HL-60/S4 (cell line): ENCODE results near the gene CFAP45.

ENCODE experiments used
- in situ Hi-C: fragments of 300-500 bp; cut with MboI; formaldehyde crosslinking; loops from 2 replicates; pipeline ENCODE4 v1.14.3; 2022; ENCODE audit warnings: low sequenced_read_pairs

CFAP45 gene

GRCh38 chr1:159937054-159937750 lies 37.2 kb upstream of the CFAP45 start:
- in situ Hi-C loops = loop anchor here (10.0 kb wide), 1 partner anchor 68 kb away; no protein-coding TSS in a partner anchor

GRCh38 chr1:159936273-159936904 lies 36.4 kb upstream of the CFAP45 start:
- in situ Hi-C loops = loop anchor here (10.0 kb wide), 1 partner anchor 68 kb away; no protein-coding TSS in a partner anchor

DNA sequence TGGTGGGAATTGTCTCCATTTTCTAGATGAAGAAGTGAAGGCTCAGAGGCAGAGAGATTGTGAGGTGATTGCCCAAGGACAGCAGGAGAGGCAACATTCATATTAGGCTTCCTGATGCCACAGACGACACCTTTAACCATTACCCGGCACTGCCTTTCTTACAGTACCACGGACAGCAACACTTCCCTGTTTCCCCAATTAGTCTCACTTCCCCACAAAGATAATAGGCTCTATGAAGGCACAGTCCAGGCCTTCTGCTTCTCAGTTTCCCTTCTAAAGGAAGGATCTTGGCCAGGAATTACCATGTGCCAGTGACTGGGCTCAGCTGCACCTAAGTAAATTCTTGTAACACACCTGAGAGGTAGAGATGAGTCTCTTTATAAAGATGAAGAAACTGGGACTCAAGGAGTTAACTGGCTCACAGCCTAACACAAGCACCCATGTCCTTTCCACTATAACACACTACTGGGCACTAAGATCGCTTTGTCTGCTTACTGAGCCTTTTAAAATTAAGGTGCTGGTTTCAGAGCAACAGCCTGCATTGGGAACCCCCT lies 35.8 kb upstream of the CFAP45 start:
- in situ Hi-C loops = loop anchor here (10.0 kb wide), 1 partner anchor 69 kb away; no protein-coding TSS in a partner anchor

DNA sequence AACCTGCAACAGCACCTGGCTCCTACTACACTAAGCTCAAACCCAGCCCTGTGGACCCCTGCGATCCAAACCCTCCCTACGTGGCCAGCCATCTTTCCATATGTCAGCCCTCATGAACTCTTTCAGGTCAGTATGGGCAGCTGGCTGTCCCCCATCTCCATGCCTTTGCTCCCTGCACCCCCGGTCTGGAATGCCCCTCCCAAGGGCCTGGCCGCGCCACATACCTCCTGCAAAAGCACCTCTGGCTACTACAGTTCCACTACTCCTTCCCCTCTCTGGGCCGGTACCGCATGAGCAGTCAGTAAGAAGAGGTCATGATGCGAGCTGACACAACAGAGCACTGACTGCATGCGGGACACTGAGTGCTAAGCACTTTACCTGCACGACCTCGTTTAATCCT lies 35.3 kb upstream of the CFAP45 start:
- in situ Hi-C loops = loop anchor here (10.0 kb wide), 1 partner anchor 69 kb away; no protein-coding TSS in a partner anchor

GRCh38 chr1:159934136-159935039 lies 34.4 kb upstream of the CFAP45 start:
- in situ Hi-C loops = loop anchor here (10.0 kb wide), 1 partner anchor 70 kb away; no protein-coding TSS in a partner anchor

GRCh38 chr1:159933347-159933746 lies 33.4 kb upstream of the CFAP45 start:
- in situ Hi-C loops = loop anchor here (10.0 kb wide), 1 partner anchor 71 kb away; no protein-coding TSS in a partner anchor

GRCh38 chr1:159932296-159933285 lies 32.6 kb upstream of the CFAP45 start:
- in situ Hi-C loops = loop anchor here (10.0 kb wide), 1 partner anchor 72 kb away; no protein-coding TSS in a partner anchor

DNA sequence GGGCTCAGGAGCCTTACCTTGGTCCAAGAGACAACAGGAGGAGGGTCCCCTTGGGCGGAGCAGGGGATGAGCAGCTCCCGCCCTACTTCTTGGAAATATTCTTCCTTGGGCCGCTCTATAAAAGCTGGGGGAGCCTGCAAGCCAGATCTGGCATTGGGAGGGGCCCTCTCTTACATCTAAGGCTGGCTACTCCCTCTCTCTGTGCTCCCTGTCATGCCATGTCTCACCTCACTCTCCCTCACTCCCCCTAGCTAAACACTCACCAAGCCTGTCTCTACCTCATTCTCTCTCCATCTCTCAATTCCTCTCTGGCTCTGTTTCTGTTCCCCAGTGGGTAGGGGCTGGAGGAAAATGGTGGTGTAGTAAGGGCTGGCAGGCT lies 31.8 kb upstream of the CFAP45 start:
- in situ Hi-C loops = loop anchor here (10.0 kb wide), 1 partner anchor 73 kb away; no protein-coding TSS in a partner anchor

DNA sequence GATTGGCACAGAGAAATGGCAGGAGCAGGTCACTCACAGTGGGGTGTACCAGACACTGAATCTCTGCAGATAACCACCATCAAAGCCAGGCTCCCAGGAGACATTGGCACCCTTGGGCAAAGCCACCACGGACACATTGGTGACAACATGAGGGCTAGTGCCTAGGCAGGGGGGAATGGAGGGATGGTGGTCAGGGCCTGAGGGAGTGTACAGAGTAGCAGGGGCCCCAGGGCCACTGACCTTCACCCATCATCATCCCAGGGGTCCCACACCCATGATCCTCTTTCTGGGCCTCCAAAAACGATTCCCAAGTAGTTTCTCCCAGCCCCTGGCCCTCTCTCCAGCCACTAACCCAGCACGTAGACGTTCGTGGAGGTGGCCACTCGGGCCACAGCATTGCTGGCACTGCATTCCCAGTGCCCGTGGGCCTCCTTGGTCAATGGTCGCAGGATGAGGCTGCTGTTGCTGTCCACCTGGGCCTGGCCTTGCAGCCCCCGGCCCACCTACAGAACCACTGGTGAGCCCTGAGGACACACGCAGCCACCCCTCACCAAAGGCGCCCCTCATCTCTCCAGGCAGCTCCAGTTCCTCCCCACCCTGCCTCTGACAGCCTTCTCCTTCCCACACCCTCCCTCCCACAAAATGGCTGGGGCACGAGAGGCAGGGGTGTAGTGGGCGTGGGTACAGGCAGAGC lies 31.3 kb upstream of the CFAP45 start:
- in situ Hi-C loops = loop anchor here (10.0 kb wide), 1 partner anchor 74 kb away; no protein-coding TSS in a partner anchor

GRCh38 chr1:159930634-159931033 lies 30.7 kb upstream of the CFAP45 start:
- in situ Hi-C loops = loop anchor here (10.0 kb wide), 1 partner anchor 74 kb away; no protein-coding TSS in a partner anchor

DNA sequence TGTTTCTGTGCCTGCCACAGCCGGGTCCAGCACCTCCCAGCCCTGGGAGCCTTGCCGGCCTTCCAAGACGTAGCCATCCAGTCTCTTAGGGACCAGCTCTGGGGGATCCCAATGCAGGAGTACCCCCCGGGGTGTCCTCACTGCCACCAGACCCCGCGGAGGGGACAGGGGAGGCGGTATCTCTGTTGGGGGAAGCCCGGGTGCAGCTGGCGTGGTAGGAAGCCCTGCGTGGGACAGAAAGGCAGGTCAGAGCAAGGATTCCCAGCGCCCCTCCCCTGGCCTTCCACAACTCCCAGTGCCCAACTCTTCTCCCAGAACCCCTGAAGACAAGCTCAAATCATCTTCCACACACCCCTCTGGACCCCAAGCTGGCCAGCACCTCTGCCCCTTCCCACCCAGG lies 30.3 kb upstream of the CFAP45 start:
- in situ Hi-C loops = loop anchor here (10.0 kb wide), 1 partner anchor 75 kb away; no protein-coding TSS in a partner anchor

- in situ Hi-C loops = loop anchor here (10.0 kb wide), 1 partner anchor 75 kb away; no protein-coding TSS in a partner anchor
These were observed 29.4 kb upstream of the CFAP45 start for GRCh38 chr1:159929155-159930051.

DNA sequence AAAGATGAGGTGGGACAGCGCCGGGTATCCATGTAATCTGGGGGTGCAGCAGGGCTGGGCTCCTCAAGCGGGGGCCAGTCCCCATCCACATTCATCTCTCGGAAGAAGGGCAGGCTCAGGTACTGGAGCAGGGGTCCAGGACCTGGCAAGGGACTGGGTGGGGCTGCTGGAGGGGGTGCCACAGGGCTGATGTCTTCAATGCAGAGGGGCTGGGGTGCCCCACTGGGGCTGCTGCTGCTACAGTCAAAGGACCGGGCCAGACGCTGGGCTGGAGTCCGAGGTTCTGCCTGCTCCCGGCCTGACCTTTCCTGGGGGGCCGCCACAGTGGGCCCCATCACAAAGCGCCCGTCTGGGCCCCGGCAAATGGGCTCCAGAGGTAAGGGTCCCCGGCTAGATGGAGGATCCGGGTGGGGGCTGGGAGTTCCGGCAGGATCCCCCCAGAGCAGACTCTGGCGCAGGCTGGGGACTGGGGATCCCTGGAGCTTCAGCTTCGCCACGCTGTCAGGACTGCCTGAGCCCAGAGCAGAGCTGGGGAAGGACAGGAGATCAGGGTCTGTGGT lies 28.6 kb upstream of the CFAP45 start:
- in situ Hi-C loops = no loop called here

GRCh38 chr1:159927849-159928431 lies 28.0 kb upstream of the CFAP45 start:
- in situ Hi-C loops = no loop called here

DNA sequence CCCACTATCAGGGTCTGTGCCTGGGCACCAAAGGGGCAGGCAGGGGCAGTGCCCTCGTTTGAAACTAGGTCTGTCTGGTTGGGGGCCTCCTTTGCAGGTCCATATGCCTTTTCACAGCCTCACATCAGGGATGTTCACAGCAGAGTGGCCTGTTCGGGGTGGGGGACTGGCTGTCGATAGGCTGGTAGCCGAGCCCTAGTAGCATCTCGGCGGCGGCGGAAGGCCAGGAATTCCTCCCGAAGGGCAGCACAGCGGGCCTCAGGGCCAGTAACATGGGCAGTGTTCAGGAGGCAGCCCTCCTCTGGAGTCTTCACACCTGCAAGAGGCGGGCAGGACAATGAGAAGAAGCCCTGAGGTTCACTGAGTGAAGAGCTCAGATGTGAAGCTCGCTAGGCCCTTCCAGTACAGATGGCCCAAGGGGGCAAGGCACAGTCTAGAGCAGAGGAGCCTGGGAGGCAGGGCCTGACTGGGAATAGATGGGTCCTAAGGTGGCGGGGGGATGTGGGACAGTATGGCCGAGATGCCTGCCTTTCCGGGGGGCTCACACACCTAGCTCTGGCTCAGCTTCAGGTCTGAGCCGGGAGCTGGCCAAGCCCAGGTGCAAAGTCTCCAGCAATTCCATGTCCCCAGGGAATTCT lies 27.4 kb upstream of the CFAP45 start:
- in situ Hi-C loops = no loop called here

GRCh38 chr1:159925719-159926078 lies 25.7 kb upstream of the CFAP45 start:
- in situ Hi-C loops = no loop called here
